Smooth muscle cell of the brain vasculature (primary cell): ENCODE measurements around the gene DNAJB1.
A peak's percentile ranks its signal among the peaks of the same experiment; 100 is the strongest.
"Not testable (repeated sequence)": the region's sequence is repeated elsewhere in the genome, so short reads cannot be mapped to it uniquely, and the experiment has no call there.

Source experiments
- DNase-seq: peaks from one replicate; pipeline ENCODE4 v3.0.0-alpha.2; 2012; ENCODE audit warnings: low read depth, low spot score

DNAJB1 gene

GRCh38 chr19:14553042-14553938 is 35.1 kb upstream of the DNAJB1 start:
- no peak for DNase-seq

- DNase-seq: not testable (repeated sequence)
These were observed 33.8 kb upstream of the DNAJB1 start for GRCh38 chr19:14552006-14552360.

- DNase-seq: not testable (repeated sequence)
These were observed 33.2 kb upstream of the DNAJB1 start for GRCh38 chr19:14551134-14552005.

- no peak for DNase-seq
These were observed 32.1 kb upstream of the DNAJB1 start for GRCh38 chr19:14550201-14550754.

GRCh38 chr19:14545716-14546082 is 27.5 kb upstream of the DNAJB1 start:
- no peak for DNase-seq

GRCh38 chr19:14544977-14545715 is 26.9 kb upstream of the DNAJB1 start:
- no peak for DNase-seq

- DNase-seq: no peak
These were observed 25.9 kb upstream of the DNAJB1 start for GRCh38 chr19:14544047-14544446.

- DNase-seq: no peak
These were observed 24.6 kb upstream of the DNAJB1 start for GRCh38 chr19:14542711-14543328.

GRCh38 chr19:14541979-14542378 is 23.8 kb upstream of the DNAJB1 start:
- DNase-seq: not testable (repeated sequence)

GRCh38 chr19:14540741-14541525 is 22.7 kb upstream of the DNAJB1 start:
- no peak for DNase-seq

GRCh38 chr19:14536926-14537692 is 18.9 kb upstream of the DNAJB1 start:
- no peak for DNase-seq

GRCh38 chr19:14533450-14533849 is 15.3 kb upstream of the DNAJB1 start:
- no peak for DNase-seq

GRCh38 chr19:14530506-14530905 is 12.3 kb upstream of the DNAJB1 start:
- DNase-seq: no peak

GRCh38 chr19:14530005-14530348 is 11.8 kb upstream of the DNAJB1 start:
- no peak for DNase-seq

GRCh38 chr19:14529254-14530004 is 11.2 kb upstream of the DNAJB1 start, which contains the start of gene TECR:
Gene TECR, plus strand, starts transcription at chr19:14529594. Its CDS starts 103 bp downstream, at chr19:14529697.
- DNase-seq: peak; percentile 100

- no peak for DNase-seq
These were observed 10.4 kb upstream of the DNAJB1 start for GRCh38 chr19:14528419-14529253.

GRCh38 chr19:14526423-14526822 is 8.2 kb upstream of the DNAJB1 start:
- no peak for DNase-seq

GRCh38 chr19:14525729-14526128 is 7.5 kb upstream of the DNAJB1 start:
- DNase-seq: no peak
